Mesendoderm (in vitro differentiated cells): ENCODE measurements around the gene CYSRT1.
"Not testable (repeated sequence)": the region's sequence is repeated elsewhere in the genome, so short reads cannot be mapped to it uniquely, and the experiment has no call there.

ENCODE experiments used
- DNase-seq: peaks from one replicate; pipeline ENCODE4 v3.0.0; 2013
- H2AK5ac ChIP-seq: 2 replicates; pipeline ENCODE4 v1.6.1; 2013; ENCODE audit warnings: low read length, inconsistent platforms
- H2BK120ac ChIP-seq: 2 replicates; pipeline ENCODE4 v1.6.1; 2013; ENCODE audit warnings: low read depth, mild to moderate bottlenecking, low read length, moderate library complexity, mixed read lengths
- H2BK15ac ChIP-seq: replicated peaks from 2 replicates; pipeline ENCODE4 v1.6.1; 2013; ENCODE audit warnings: low read depth, mild to moderate bottlenecking, moderate library complexity
- H2BK5ac ChIP-seq: 2 replicates; pipeline ENCODE4 v1.6.1; 2013; ENCODE audit warnings: low read length, inconsistent platforms
- H3K18ac ChIP-seq: 2 replicates; pipeline ENCODE4 v1.6.1; 2013; ENCODE audit warnings: mild to moderate bottlenecking, low read length, mixed read lengths
- H3K23ac ChIP-seq: one replicate; pipeline ENCODE4 v1.6.1; 2013; ENCODE audit warnings: low read length
- H3K27ac ChIP-seq: 2 replicates; pipeline ENCODE4 v1.5.1; 2013; ENCODE audit warnings: low read depth, mild to moderate bottlenecking, inconsistent platforms, low read length, moderate library complexity
- H3K27me3 ChIP-seq: 2 replicates; pipeline ENCODE4 v1.6.1; 2013; ENCODE audit warnings: low read length, control low read depth, mild to moderate bottlenecking, inconsistent platforms; ENCODE audit not compliant: insufficient read depth, poor library complexity
- H3K36me3 ChIP-seq: 2 replicates; pipeline ENCODE4 v1.6.1; 2013; ENCODE audit warnings: low read length, inconsistent platforms; ENCODE audit not compliant: control insufficient read depth, insufficient read depth
- H3K4ac ChIP-seq: one replicate; pipeline ENCODE4 v1.6.1; 2013; ENCODE audit warnings: low read depth, mild to moderate bottlenecking, low read length, moderate library complexity
- H3K4me1 ChIP-seq: 2 replicates; pipeline ENCODE4 v1.6.1; 2013; ENCODE audit warnings: low read depth, low read length, inconsistent platforms; ENCODE audit not compliant: control insufficient read depth
- H3K4me2 ChIP-seq: 2 replicates; pipeline ENCODE4 v1.6.1; 2013; ENCODE audit warnings: low read length
- H3K4me3 ChIP-seq: 2 replicates; pipeline ENCODE4 v1.5.1; 2013; ENCODE audit warnings: mild to moderate bottlenecking, low read length
- H3K56ac ChIP-seq: one replicate; pipeline ENCODE4 v1.6.1; 2013; ENCODE audit warnings: low read length
- H3K79me1 ChIP-seq: 2 replicates; pipeline ENCODE4 v1.6.1; 2013; ENCODE audit warnings: low read length, inconsistent platforms
- H3K79me2 ChIP-seq: 2 replicates; pipeline ENCODE4 v1.6.1; 2013; ENCODE audit warnings: mild to moderate bottlenecking, low read length; ENCODE audit not compliant: control insufficient read depth, insufficient read depth
- H3K9ac ChIP-seq: 2 replicates; pipeline ENCODE4 v1.6.1; 2013; ENCODE audit warnings: low read length, inconsistent platforms
- H4K5ac ChIP-seq: one replicate; pipeline ENCODE4 v1.6.1; 2013; ENCODE audit warnings: low read length
- H4K8ac ChIP-seq: one replicate; pipeline ENCODE4 v1.6.1; 2013; ENCODE audit warnings: low read depth, mild to moderate bottlenecking, control low read depth, low read length, moderate library complexity
- WGBS: extraction: QIAGEN DNeasy Blood & Tissue Kit; methylation state at CpG from one replicate; pipeline ENCODE4 v1.1.7; 2013; ENCODE audit warnings: low lambda C conversion rate, missing lambda C conversion rate; ENCODE audit not compliant: insufficient coverage; ENCODE audit errors: extremely low coverage; 5-methylcytosine and 5-hydroxymethylcytosine counted together

CYSRT1 gene

GRCh38 chr9:137241490-137242268, 16.7 kb downstream of the CYSRT1 start:
- H3K79me1 ChIP-seq, result peaks cover 9% of the 10 kb centered on the region

DNA sequence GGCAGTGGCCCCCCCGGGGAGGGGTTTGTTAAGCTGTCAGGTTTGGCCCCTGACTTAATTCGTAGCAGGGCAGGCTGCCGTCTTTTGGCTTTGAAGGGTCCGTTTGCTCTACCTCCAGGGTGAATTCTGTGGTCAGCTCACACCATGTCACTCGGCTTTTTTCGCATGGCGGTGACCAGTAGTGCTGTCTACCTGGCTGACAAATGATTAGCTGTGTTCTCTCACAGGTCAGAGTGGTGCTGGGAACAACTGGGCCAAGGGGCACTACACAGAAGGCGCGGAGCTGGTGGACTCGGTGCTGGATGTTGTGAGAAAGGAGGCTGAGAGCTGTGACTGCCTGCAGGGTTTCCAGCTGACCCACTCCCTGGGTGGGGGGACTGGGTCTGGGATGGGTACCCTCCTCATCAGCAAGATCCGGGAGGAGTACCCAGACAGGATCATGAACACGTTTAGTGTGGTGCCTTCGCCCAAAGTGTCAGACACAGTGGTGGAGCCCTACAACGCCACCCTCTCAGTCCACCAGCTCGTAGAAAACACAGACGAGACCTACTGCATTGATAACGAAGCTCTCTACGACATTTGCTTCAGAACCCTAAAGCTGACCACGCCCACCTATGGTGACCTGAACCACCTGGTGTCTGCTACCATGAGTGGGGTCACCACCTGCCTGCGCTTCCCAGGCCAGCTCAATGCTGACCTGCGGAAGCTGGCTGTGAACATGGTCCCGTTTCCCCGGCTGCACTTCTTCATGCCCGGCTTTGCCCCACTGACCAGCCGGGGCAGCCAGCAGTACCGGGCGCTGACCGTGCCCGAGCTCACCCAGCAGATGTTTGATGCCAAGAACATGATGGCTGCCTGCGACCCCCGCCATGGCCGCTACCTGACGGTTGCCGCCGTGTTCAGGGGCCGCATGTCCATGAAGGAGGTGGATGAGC, 17.6 kb downstream of the CYSRT1 start:
- no CpG with 5 or more reads among the region's 36 CpGs for WGBS
- H3K27me3 ChIP-seq, result no peaks in the 10 kb centered on the region
- no peak for DNase-seq

More at GRCh38 chr9:137241490-137242268, 16.7 kb downstream of the CYSRT1 start:
- peak overlapping the region; percentile 72 for H3K4me2 ChIP-seq
- H2BK5ac ChIP-seq, result no peak overlapping the region
- H3K4me3 ChIP-seq, result peak overlapping the region; percentile 76
- H3K4ac ChIP-seq, result peak overlapping the region; percentile 93
- no peak overlapping the region for H2BK15ac ChIP-seq
- H4K5ac ChIP-seq, result no peak overlapping the region
- H3K56ac ChIP-seq, result peak overlapping the region; percentile 96
- H3K4me1 ChIP-seq, result peaks cover 16% of the 10 kb centered on the region
- H2AK5ac ChIP-seq, result no peak overlapping the region
- H3K79me2 ChIP-seq, result peaks cover 18% of the 10 kb centered on the region
- peak overlapping the region; percentile 96 for H3K9ac ChIP-seq
- H3K23ac ChIP-seq, result peak overlapping the region; percentile 66
- H2BK120ac ChIP-seq, result no peak overlapping the region
- WGBS, result no CpG with 5 or more reads among the region's 83 CpGs
- H3K36me3 ChIP-seq, result peaks cover 6% of the 10 kb centered on the region
- DNase-seq, result no peak
- no peaks in the 10 kb centered on the region for H3K27me3 ChIP-seq
- no peak overlapping the region for H4K8ac ChIP-seq
- peak overlapping the region; percentile 51 for H3K18ac ChIP-seq
- peak overlapping the region; percentile 91 for H3K27ac ChIP-seq

DNA sequence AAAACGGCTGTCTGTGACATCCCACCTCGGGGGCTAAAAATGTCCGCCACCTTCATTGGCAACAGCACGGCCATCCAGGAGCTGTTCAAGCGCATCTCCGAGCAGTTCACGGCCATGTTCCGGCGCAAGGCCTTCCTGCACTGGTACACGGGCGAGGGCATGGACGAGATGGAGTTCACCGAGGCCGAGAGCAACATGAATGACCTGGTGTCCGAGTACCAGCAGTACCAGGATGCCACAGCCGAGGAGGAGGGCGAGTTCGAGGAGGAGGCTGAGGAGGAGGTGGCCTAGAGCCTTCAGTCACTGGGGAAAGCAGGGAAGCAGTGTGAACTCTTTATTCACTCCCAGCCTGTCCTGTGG, 18.3 kb downstream of the CYSRT1 start:
- not testable (repeated sequence) for H4K8ac ChIP-seq, H3K4ac ChIP-seq, H2BK5ac ChIP-seq, H3K23ac ChIP-seq, H3K27me3 ChIP-seq, H3K4me2 ChIP-seq, DNase-seq, H2BK15ac ChIP-seq, H4K5ac ChIP-seq, H2AK5ac ChIP-seq, H3K79me1 ChIP-seq, H3K18ac ChIP-seq, H3K36me3 ChIP-seq, H2BK120ac ChIP-seq, H3K27ac ChIP-seq, H3K56ac ChIP-seq, H3K4me3 ChIP-seq
- WGBS, result no CpG with 5 or more reads among the region's 18 CpGs
- Histone ChIP-seq H3K4me1 (peaks cover 14% of the 10 kb centered on the region), H3K79me2 (peaks cover 18% of the 10 kb centered on the region), H3K9ac (peak overlapping the region; percentile 3)

More for the DNA sequence above, 17.6 kb downstream of the CYSRT1 start:
- no peak overlapping the region for H2AK5ac ChIP-seq
- no peak overlapping the region for H4K8ac ChIP-seq
- H3K4me3 ChIP-seq, result peak overlapping the region; percentile 76
- H3K4me1 ChIP-seq, result peaks cover 14% of the 10 kb centered on the region
- peak overlapping the region; percentile 72 for H3K4me2 ChIP-seq
- H3K79me1 ChIP-seq, result peaks cover 9% of the 10 kb centered on the region
- H2BK5ac ChIP-seq, result no peak overlapping the region
- H3K4ac ChIP-seq, result no peak overlapping the region
- peak overlapping the region; percentile 96 for H3K9ac ChIP-seq
- no peak overlapping the region for H2BK120ac ChIP-seq
- H3K27ac ChIP-seq, result no peak overlapping the region
- peak overlapping the region; percentile 11 for H3K23ac ChIP-seq
- H3K56ac ChIP-seq, result peak overlapping the region; percentile 96
- peaks cover 6% of the 10 kb centered on the region for H3K36me3 ChIP-seq
- no peak overlapping the region for H4K5ac ChIP-seq
- H3K18ac ChIP-seq, result no peak overlapping the region
- peaks cover 18% of the 10 kb centered on the region for H3K79me2 ChIP-seq
- no peak overlapping the region for H2BK15ac ChIP-seq

DNA sequence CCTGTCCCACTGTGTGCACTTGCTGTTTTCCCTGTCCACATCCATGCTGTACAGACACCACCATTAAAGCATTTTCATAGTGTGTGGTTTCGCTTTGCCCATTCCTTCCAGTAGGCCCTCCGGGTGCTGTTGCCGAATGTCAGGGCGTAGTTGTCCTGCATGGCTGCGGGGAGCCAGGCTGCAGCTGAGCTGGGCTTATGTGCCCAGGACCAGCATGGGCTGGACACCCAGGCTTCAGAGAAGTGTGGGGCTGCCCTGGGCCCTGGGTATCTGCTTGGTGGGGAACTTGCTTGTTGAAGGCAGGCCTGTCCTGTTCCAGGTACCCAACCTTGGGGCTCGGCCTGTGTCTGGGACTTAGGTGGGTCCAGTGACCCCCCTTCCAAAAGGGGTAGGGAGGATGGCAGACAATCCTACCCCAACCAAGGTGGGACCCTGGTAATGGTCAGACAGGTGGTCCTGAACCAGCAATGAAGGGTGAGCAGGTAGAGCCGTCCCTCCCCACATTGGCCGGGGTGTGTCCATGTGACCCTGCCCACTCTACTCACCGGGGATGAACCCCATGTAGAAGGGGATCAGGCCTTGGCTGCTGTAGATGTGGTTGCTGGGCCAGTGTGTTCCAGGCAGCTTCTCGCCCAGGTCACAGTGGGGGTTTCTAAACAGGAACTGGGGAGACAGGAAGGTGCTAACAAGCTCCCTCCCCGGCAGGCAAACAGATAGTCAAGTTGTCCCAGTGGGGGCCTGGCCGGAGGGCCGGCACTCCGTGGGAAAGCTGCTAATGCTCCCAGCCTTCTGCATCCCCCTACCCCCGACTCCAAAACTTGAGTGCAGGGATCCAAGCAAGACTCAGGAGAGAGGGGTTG, 18.9 kb downstream of the CYSRT1 start:
- H3K4me2 ChIP-seq, result peak overlapping the region; percentile 0
- H3K27ac ChIP-seq, result peak overlapping the region; percentile 2
- H3K9ac ChIP-seq, result peak overlapping the region; percentile 28
- no peak overlapping the region for H3K4me3 ChIP-seq
- H4K5ac ChIP-seq, result no peak overlapping the region
- H3K18ac ChIP-seq, result no peak overlapping the region
- no peak overlapping the region for H2BK120ac ChIP-seq
- peaks cover 4% of the 10 kb centered on the region for H3K79me1 ChIP-seq
- no peak overlapping the region for H3K4ac ChIP-seq
- H3K56ac ChIP-seq, result peak overlapping the region; percentile 90
- peaks cover 14% of the 10 kb centered on the region for H3K4me1 ChIP-seq
- H3K27me3 ChIP-seq, result no peaks in the 10 kb centered on the region
- WGBS, result no CpG with 5 or more reads among the region's 15 CpGs
- H2BK15ac ChIP-seq, result no peak overlapping the region
- peaks cover 17% of the 10 kb centered on the region for H3K79me2 ChIP-seq
- H3K23ac ChIP-seq, result no peak overlapping the region
- peak; percentile 70 for DNase-seq
- H2AK5ac ChIP-seq, result no peak overlapping the region
- H3K36me3 ChIP-seq, result peaks cover 6% of the 10 kb centered on the region
- H2BK5ac ChIP-seq, result no peak overlapping the region
- no peak overlapping the region for H4K8ac ChIP-seq
